H9 (cell line): ENCODE results near the gene CRACDL. TPM values are rescaled to one million over a fixed set of nuclear protein-coding genes. Genes with fewer than 3 reads are reported as not detected.

Source experiments
- DNase-seq: peaks from one replicate; pipeline ENCODE4 v3.0.0-alpha.2; 2017
- H2AFZ ChIP-seq: one replicate; pipeline ENCODE4 v1.6.1; 2013; ENCODE audit warnings: mild to moderate bottlenecking, low read length, control low read depth, moderate library complexity
- H2AK5ac ChIP-seq: 2 replicates; pipeline ENCODE4 v1.6.1; 2013; ENCODE audit warnings: low read length, control low read depth, mixed read lengths; ENCODE audit not compliant: insufficient read length
- H2BK120ac ChIP-seq: one replicate; pipeline ENCODE4 v1.6.1; 2013; ENCODE audit warnings: low read depth, mild to moderate bottlenecking, low read length, control low read depth, inconsistent platforms; ENCODE audit not compliant: poor library complexity, severe bottlenecking
- H2BK12ac ChIP-seq: 2 replicates; pipeline ENCODE4 v1.6.1; 2013; ENCODE audit warnings: low read length, control low read depth, mixed read lengths, low read depth; ENCODE audit not compliant: insufficient read length
- H2BK15ac ChIP-seq: 2 replicates; pipeline ENCODE4 v1.6.1; 2013; ENCODE audit warnings: low read depth, low read length, control low read depth
- H2BK20ac ChIP-seq: one replicate; pipeline ENCODE4 v1.6.1; 2013; ENCODE audit warnings: low read depth, mild to moderate bottlenecking, low read length, control low read depth, inconsistent platforms; ENCODE audit not compliant: poor library complexity, severe bottlenecking
- H2BK5ac ChIP-seq: 2 replicates; pipeline ENCODE4 v1.6.1; 2013; ENCODE audit warnings: low read length, control low read depth, mixed read lengths; ENCODE audit not compliant: insufficient read length
- H3K14ac ChIP-seq: 2 replicates; pipeline ENCODE4 v1.6.1; 2013; ENCODE audit warnings: low read length, control low read depth; ENCODE audit not compliant: insufficient read depth
- H3K18ac ChIP-seq: 2 replicates; pipeline ENCODE4 v1.6.1; 2013; ENCODE audit warnings: low read depth, mild to moderate bottlenecking, mixed read lengths, low read length, control low read depth; ENCODE audit not compliant: insufficient read length
- H3K23ac ChIP-seq: 2 replicates; pipeline ENCODE4 v1.6.1; 2013; ENCODE audit warnings: low read length, control low read depth, mixed read lengths, low read depth; ENCODE audit not compliant: insufficient read length
- H3K23me2 ChIP-seq: 2 replicates; pipeline ENCODE4 v1.6.1; 2013; ENCODE audit warnings: low read depth, mild to moderate bottlenecking, mixed read lengths, low read length, control low read depth; ENCODE audit not compliant: insufficient read length, poor library complexity, severe bottlenecking
- H3K27ac ChIP-seq: 2 replicates; pipeline ENCODE4 v1.5.1; 2013; ENCODE audit warnings: low read length, control low read depth, mixed read lengths, low read depth; ENCODE audit not compliant: insufficient read length
- H3K27me3 ChIP-seq: 2 replicates; pipeline ENCODE4 v1.6.1; 2013; ENCODE audit warnings: low read length, control low read depth, inconsistent platforms; ENCODE audit not compliant: insufficient read depth
- H3K4ac ChIP-seq: 2 replicates; pipeline ENCODE4 v1.6.1; 2013; ENCODE audit warnings: low read depth, mild to moderate bottlenecking, control low read depth, inconsistent platforms, low read length, moderate library complexity
- H3K4me1 ChIP-seq: 2 replicates; pipeline ENCODE4 v1.6.1; 2013; ENCODE audit warnings: low read length, control low read depth, inconsistent platforms; ENCODE audit not compliant: insufficient read depth
- H3K4me2 ChIP-seq: 2 replicates; pipeline ENCODE4 v1.6.1; 2013; ENCODE audit warnings: low read length, control low read depth, mixed read lengths; ENCODE audit not compliant: insufficient read length, insufficient read depth
- H3K56ac ChIP-seq: 2 replicates; pipeline ENCODE4 v1.6.1; 2013; ENCODE audit warnings: low read depth, mild to moderate bottlenecking, mixed read lengths, low read length, control low read depth; ENCODE audit not compliant: insufficient read length
- H3K79me1 ChIP-seq: 2 replicates; pipeline ENCODE4 v1.6.1; 2013; ENCODE audit warnings: low read depth, mild to moderate bottlenecking, moderate library complexity, low read length, control low read depth, inconsistent platforms; ENCODE audit not compliant: insufficient read depth, poor library complexity, severe bottlenecking
- H3K79me2 ChIP-seq: 2 replicates; pipeline ENCODE4 v1.6.1; 2013; ENCODE audit warnings: low read length, control low read depth, inconsistent platforms; ENCODE audit not compliant: insufficient read depth
- H3K9ac ChIP-seq: 2 replicates; pipeline ENCODE4 v1.6.1; 2013; ENCODE audit warnings: low read length, control low read depth, mixed read lengths; ENCODE audit not compliant: insufficient read length; ENCODE audit errors: extremely low read depth
- H3K9me3 ChIP-seq: one replicate; pipeline ENCODE4 v1.6.1; 2013; ENCODE audit warnings: low read depth, low read length, inconsistent platforms; ENCODE audit not compliant: control insufficient read depth
- H3T11ph ChIP-seq: one replicate; pipeline ENCODE4 v1.6.1; 2013; ENCODE audit warnings: mild to moderate bottlenecking, low read length, control low read depth, inconsistent platforms
- H4K20me1 ChIP-seq: one replicate; pipeline ENCODE4 v1.6.1; 2013; ENCODE audit not compliant: control insufficient read depth, insufficient read length, insufficient read depth
- H4K5ac ChIP-seq: 2 replicates; pipeline ENCODE4 v1.6.1; 2013; ENCODE audit warnings: low read depth, mild to moderate bottlenecking, mixed read lengths, low read length, control low read depth; ENCODE audit not compliant: insufficient read length
- H4K8ac ChIP-seq: replicated peaks from 2 replicates; pipeline ENCODE4 v1.6.1; 2013; ENCODE audit warnings: low read length, control low read depth, mixed read lengths, low read depth; ENCODE audit not compliant: insufficient read length
- H4K91ac ChIP-seq: 2 replicates; pipeline ENCODE4 v1.6.1; 2013; ENCODE audit warnings: low read depth, mild to moderate bottlenecking, moderate library complexity, mixed read lengths, low read length, control low read depth; ENCODE audit not compliant: insufficient read length
- H3K27ac Mint-ChIP-seq, 3 experiments: 2 replicates in 2 of 3; 3 replicates in 1 of 3; pipeline ENCODE4 v1.8.0; 2020 to 2021; ENCODE audit warnings: mixed read lengths in 3 of 3, mild to moderate bottlenecking in 1 of 3, moderate library complexity in 1 of 3
- H3K27me3 Mint-ChIP-seq: 2 replicates; pipeline ENCODE4 v1.8.0; 2021; ENCODE audit warnings: low read depth, mild to moderate bottlenecking, moderate library complexity, mixed read lengths
- H3K36me3 Mint-ChIP-seq, 3 experiments: 2 replicates in 2 of 3; 3 replicates in 1 of 3; pipeline ENCODE4 v1.8.0; 2020 to 2021; ENCODE audit warnings: low read depth in 3 of 3, mixed read lengths in 3 of 3; ENCODE audit not compliant: insufficient read depth in 1 of 3
- H3K4me1 Mint-ChIP-seq, 2 experiments: 2 replicates each; pipeline ENCODE4 v1.8.0; 2020; ENCODE audit warnings: mixed read lengths in 2 of 2
- H3K4me3 Mint-ChIP-seq, 2 experiments: 2 replicates in 1 of 2; 3 replicates in 1 of 2; pipeline ENCODE4 v1.8.0; 2020 to 2021; ENCODE audit warnings: mild to moderate bottlenecking in 2 of 2, mixed read lengths in 2 of 2, moderate library complexity in 1 of 2
- H3K9me3 Mint-ChIP-seq, 2 experiments: 2 replicates in 1 of 2; 3 replicates in 1 of 2; pipeline ENCODE4 v1.8.0; 2020; ENCODE audit warnings: mild to moderate bottlenecking in 2 of 2, mixed read lengths in 2 of 2, moderate library complexity in 1 of 2
- WGBS: extraction: QIAGEN DNeasy Blood & Tissue Kit; methylation state at CpG from one replicate; pipeline ENCODE4 v1.1.7; 2013; ENCODE audit warnings: missing lambda C conversion rate, low lambda C conversion rate, mixed read lengths; ENCODE audit not compliant: insufficient read length; ENCODE audit errors: extremely low coverage; 5-methylcytosine and 5-hydroxymethylcytosine counted together
- total RNA-seq: library from RNA; stranded (reverse); gene quantifications from 2 replicates; pipeline ENCODE4 v1.2.1, GENCODE V29; 2021
- TF ChIP-seq, protein P1 (sequence below): fragments of 200-600 bp; sonication (generic); conservative IDR thresholded peaks from 3 replicates; pipeline ENCODE4 v1.8.0; 2021; ENCODE audit warnings: antibody characterized with exemption, mild to moderate bottlenecking

The CRACDL gene
- total RNA-seq, 1 experiment from 2014 or later, result 0.48 TPM

DNA sequence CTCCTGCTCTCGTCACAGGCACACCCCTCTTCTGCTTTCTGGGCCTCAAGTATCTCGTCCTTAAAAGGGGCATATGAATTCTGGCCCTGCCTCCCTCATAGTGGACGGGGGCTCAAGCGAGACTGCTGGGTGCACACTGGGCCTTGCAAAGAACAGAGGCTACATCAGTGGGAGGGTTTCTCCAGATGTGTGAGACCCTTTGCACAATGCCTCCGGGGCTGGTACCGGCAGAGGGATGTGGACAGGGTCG lies 25.0 kb downstream of the CRACDL start:
- Histone ChIP-seq H3K9me3 (no peaks in the 10 kb centered on the region), H4K8ac (no peak overlapping the region), H3K79me1 (no peaks in the 10 kb centered on the region), H4K20me1 (no peaks in the 10 kb centered on the region), H4K91ac (no peak overlapping the region), H4K5ac (no peak overlapping the region), H2BK15ac (no peak overlapping the region), H3K79me2 (no peaks in the 10 kb centered on the region), H3K27me3 (no peaks in the 10 kb centered on the region), H2BK120ac (no peak overlapping the region), H2BK5ac (no peak overlapping the region), H2AFZ (no peak overlapping the region), H3K56ac (no peak overlapping the region), H2AK5ac (no peak overlapping the region), H3K4ac (no peak overlapping the region), H3K14ac (no peak overlapping the region), H2BK12ac (no peak overlapping the region), H3K4me1 (no peaks in the 10 kb centered on the region), H3T11ph (no peak overlapping the region), H3K27ac (no peak overlapping the region), H3K4me2 (no peak overlapping the region), H3K18ac (no peak overlapping the region), H2BK20ac (no peak overlapping the region), H3K23me2 (no peaks in the 10 kb centered on the region), H3K23ac (no peak overlapping the region), H3K9ac (no peak overlapping the region)
- H3K27ac Mint-ChIP-seq, result no peak overlapping the region
- H3K4me3 Mint-ChIP-seq, result no peak overlapping the region
- peaks cover 20 to 30% of the 10 kb centered on the region in 2 experiments for H3K4me1 Mint-ChIP-seq
- no peaks in the 10 kb centered on the region; a peak in 1 of 5 replicates for H3K9me3 Mint-ChIP-seq
- no peaks in the 10 kb centered on the region for H3K36me3 Mint-ChIP-seq
- peaks cover 8% of the 10 kb centered on the region for H3K27me3 Mint-ChIP-seq
- TF ChIP-seq, protein P1, sequence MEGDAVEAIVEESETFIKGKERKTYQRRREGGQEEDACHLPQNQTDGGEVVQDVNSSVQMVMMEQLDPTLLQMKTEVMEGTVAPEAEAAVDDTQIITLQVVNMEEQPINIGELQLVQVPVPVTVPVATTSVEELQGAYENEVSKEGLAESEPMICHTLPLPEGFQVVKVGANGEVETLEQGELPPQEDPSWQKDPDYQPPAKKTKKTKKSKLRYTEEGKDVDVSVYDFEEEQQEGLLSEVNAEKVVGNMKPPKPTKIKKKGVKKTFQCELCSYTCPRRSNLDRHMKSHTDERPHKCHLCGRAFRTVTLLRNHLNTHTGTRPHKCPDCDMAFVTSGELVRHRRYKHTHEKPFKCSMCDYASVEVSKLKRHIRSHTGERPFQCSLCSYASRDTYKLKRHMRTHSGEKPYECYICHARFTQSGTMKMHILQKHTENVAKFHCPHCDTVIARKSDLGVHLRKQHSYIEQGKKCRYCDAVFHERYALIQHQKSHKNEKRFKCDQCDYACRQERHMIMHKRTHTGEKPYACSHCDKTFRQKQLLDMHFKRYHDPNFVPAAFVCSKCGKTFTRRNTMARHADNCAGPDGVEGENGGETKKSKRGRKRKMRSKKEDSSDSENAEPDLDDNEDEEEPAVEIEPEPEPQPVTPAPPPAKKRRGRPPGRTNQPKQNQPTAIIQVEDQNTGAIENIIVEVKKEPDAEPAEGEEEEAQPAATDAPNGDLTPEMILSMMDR, result no peak
- WGBS, result no CpG with 5 or more reads among the region's 7 CpGs
- DNase-seq, result no peak
